SJCRH30 (cell line): ENCODE results near the gene TEX52. TPM values are rescaled to one million over a fixed set of nuclear protein-coding genes. Genes with fewer than 3 reads are reported as not detected.

Experiments
- DNase-seq, 2 experiments: peaks; one replicate each; pipeline ENCODE4 v3.0.0-alpha.2; 2015 to 2020
- H3K27ac ChIP-seq: fragments of 250-450 bp; sonication (Bioruptor Pico); 2 replicates; pipeline ENCODE4 v1.5.1; 2020; ENCODE audit warnings: mild to moderate bottlenecking, moderate library complexity
- H3K27me3 ChIP-seq: fragments of 250-450 bp; sonication (Bioruptor Pico); 2 replicates; pipeline ENCODE4 v1.5.1; 2020; ENCODE audit warnings: mild to moderate bottlenecking, moderate library complexity
- H3K36me3 ChIP-seq: fragments of 250-450 bp; sonication (Bioruptor Pico); 2 replicates; pipeline ENCODE4 v1.5.1; 2020; ENCODE audit warnings: mild to moderate bottlenecking, moderate library complexity
- H3K4me1 ChIP-seq: fragments of 250-450 bp; sonication (Bioruptor Pico); 2 replicates; pipeline ENCODE4 v1.5.1; 2020; ENCODE audit warnings: mild to moderate bottlenecking, moderate library complexity
- H3K4me3 ChIP-seq: fragments of 250-450 bp; sonication (Bioruptor Pico); 2 replicates; pipeline ENCODE4 v1.5.1; 2020; ENCODE audit warnings: mild to moderate bottlenecking, moderate library complexity
- H3K9me3 ChIP-seq: fragments of 250-450 bp; sonication (Bioruptor Pico); replicated peaks from 2 replicates; pipeline ENCODE4 v1.5.1; 2020; ENCODE audit warnings: mild to moderate bottlenecking, moderate library complexity
- total RNA-seq: library from RNA; depleted of rRNA; stranded (reverse); fragments of >200 nt; shearing (Covaris generic); gene quantifications from 2 replicates; pipeline ENCODE4 v1.2.3, GENCODE V29; 2014; rRNA removed

The TEX52 gene
- total RNA-seq, 1 experiment from 2014 or later, result 0.20 TPM

- no peak overlapping the region for H3K4me3 ChIP-seq
- DNase-seq, result no peak
- peaks cover 61% of the 10 kb centered on the region for H3K36me3 ChIP-seq
- no peak overlapping the region for H3K27ac ChIP-seq
- no peaks in the 10 kb centered on the region for H3K9me3 ChIP-seq
- no peaks in the 10 kb centered on the region for H3K4me1 ChIP-seq
- H3K27me3 ChIP-seq, result no peaks in the 10 kb centered on the region
These were observed 53.0 kb downstream of the TEX52 start for GRCh38 chr12:2803635-2804392.

DNA sequence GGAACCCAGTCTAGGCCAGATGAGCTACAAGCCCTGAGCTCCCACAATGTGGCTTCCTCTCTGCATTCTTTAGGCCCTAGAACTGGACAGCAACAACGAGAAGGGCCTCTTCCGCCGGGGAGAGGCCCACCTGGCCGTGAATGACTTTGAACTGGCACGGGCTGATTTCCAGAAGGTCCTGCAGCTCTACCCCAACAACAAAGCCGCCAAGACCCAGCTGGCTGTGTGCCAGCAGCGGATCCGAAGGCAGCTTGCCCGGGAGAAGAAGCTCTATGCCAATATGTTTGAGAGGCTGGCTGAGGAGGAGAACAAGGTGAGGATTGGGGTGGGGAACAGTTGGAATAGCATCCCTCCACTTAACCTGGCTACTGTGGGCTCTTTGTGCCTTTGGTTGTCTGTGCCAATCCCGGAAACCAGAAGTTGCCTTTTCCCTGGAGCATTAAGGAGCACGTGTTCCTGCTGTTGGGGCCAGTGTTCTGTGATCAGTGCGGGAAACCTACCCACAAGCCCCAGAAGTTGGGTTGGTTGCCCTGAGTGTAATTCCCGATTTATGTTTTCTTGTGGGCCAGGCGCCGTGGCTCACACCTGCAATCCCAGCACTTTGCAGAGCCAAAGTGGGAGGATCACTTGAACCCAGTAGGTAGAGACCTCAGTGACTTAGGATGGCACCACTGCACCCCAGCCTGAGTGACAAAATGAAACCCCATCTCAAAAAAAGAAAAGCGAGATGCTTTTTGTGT is 55.6 kb downstream of the TEX52 start:
- no peaks in the 10 kb centered on the region for H3K4me1 ChIP-seq
- no peak overlapping the region for H3K27ac ChIP-seq
- DNase-seq, result no peak
- H3K9me3 ChIP-seq, result no peaks in the 10 kb centered on the region
- peaks cover 80% of the 10 kb centered on the region for H3K36me3 ChIP-seq
- no peak overlapping the region for H3K4me3 ChIP-seq
- H3K27me3 ChIP-seq, result no peaks in the 10 kb centered on the region

DNA sequence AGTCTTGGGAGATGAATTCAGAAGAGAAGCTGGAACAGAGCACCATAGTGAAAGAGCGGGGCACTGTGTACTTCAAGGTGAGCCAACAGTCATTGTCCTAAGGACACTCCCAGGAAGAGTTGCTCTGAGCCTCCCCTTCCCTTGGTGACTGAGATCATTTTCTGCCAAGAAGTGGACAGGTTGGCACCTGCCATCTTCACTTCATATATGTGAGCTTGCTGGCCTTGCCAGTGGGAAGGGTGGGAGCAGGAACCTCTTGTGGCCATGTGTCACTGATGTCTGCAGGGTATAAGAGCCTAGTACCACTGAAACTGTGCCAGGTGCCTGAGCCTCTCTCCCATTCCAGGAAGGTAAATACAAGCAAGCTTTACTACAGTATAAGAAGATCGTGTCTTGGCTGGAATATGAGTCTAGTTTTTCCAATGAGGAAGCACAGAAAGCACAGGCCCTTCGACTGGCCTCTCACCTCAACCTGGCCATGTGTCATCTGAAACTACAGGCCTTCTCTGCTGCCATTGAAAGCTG is 56.7 kb downstream of the TEX52 start:
- no peak for DNase-seq
- H3K27me3 ChIP-seq, result no peaks in the 10 kb centered on the region
- no peak overlapping the region for H3K27ac ChIP-seq
- no peaks in the 10 kb centered on the region for H3K4me1 ChIP-seq
- peaks cover 80% of the 10 kb centered on the region for H3K36me3 ChIP-seq
- no peaks in the 10 kb centered on the region for H3K9me3 ChIP-seq
- H3K4me3 ChIP-seq, result no peak overlapping the region

Other genes starting within 250 kb of the TEX52 start
- gene FKBP4, start 62.1 kb downstream of the TEX52 start, total RNA-seq, result 112 and 116 TPM in 2 replicates
- gene ITFG2, start 44.4 kb downstream of the TEX52 start, total RNA-seq, result 25.8 and 28.6 TPM in 2 replicates
- gene NRIP2, start 22.0 kb downstream of the TEX52 start, total RNA-seq, result 1.7 and 1.8 TPM in 2 replicates
- gene FOXM1, start 20.1 kb upstream of the TEX52 start, total RNA-seq, result 107 and 111 TPM in 2 replicates
- 57.8 and 60.9 TPM in 2 replicates for gene RHNO1, start 20.2 kb upstream of the TEX52 start, total RNA-seq
- gene TULP3, start 33.9 kb upstream of the TEX52 start, total RNA-seq, result 40.4 and 45.2 TPM in 2 replicates
- gene TEAD4, start 102.4 kb upstream of the TEX52 start, total RNA-seq, result 58.2 and 59.0 TPM in 2 replicates
- 194 and 210 TPM in 2 replicates for gene TSPAN9, start 220.3 kb upstream of the TEX52 start, total RNA-seq